Adipocyte (in vitro differentiated cells): ENCODE measurements around the gene PLAC9.
A peak's percentile ranks its signal among the peaks of the same experiment; 100 is the strongest.
"Not testable (repeated sequence)": the region's sequence is repeated elsewhere in the genome, so short reads cannot be mapped to it uniquely, and the experiment has no call there.

ENCODE experiments used
- DNase-seq: peaks from one replicate; pipeline ENCODE4 v3.0.0-alpha.2; 2015; ENCODE audit warnings: low read depth
- H3K27me3 ChIP-seq: replicated peaks from 2 replicates; pipeline ENCODE4 v1.7.0; 2013; ENCODE audit warnings: mild to moderate bottlenecking, low read length, moderate library complexity; ENCODE audit not compliant: control insufficient read depth, insufficient read depth
- H3K36me3 ChIP-seq: 2 replicates; pipeline ENCODE4 v1.7.0; 2013; ENCODE audit warnings: low read length, mild to moderate bottlenecking, moderate library complexity; ENCODE audit not compliant: control insufficient read depth, insufficient read depth, severe bottlenecking
- H3K4me1 ChIP-seq: 2 replicates; pipeline ENCODE4 v1.7.0; 2013; ENCODE audit warnings: mild to moderate bottlenecking, low read length, moderate library complexity; ENCODE audit not compliant: control insufficient read depth, insufficient read depth
- H3K4me3 ChIP-seq: 2 replicates; pipeline ENCODE4 v1.7.0; 2013; ENCODE audit warnings: mild to moderate bottlenecking, low read length, moderate library complexity
- H3K9ac ChIP-seq: 2 replicates; pipeline ENCODE4 v1.7.0; 2013; ENCODE audit warnings: mild to moderate bottlenecking, low read length, moderate library complexity
- H3K9me3 ChIP-seq: 2 replicates; pipeline ENCODE4 v1.7.0; 2013; ENCODE audit warnings: mild to moderate bottlenecking, low read length, moderate library complexity; ENCODE audit not compliant: control insufficient read depth

The PLAC9 gene

DNA sequence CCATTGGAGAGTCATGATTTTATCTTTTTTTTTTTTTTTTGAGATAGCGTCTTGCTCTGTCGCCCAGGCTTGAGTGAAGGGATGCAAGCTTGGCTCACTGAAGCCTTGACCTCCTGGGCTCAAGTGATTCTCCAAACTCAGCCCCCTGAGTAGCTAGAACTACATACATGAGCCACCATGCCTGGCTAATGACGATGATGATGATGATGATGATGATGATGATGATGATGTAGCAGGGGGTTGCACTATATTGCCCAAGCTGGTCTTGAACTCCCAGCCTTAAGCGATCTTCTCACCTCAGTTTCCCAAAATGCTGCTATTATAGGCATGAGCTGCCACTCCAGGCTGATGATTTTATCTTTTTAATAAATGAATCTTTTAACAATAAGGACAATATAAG lies 13.9 kb upstream of the PLAC9 start:
- no peak for DNase-seq
- H3K4me3 ChIP-seq, result no peak overlapping the region
- no peaks in the 10 kb centered on the region for H3K9me3 ChIP-seq
- no peaks in the 10 kb centered on the region for H3K36me3 ChIP-seq
- H3K4me1 ChIP-seq, result peaks cover 18% of the 10 kb centered on the region
- no peaks in the 10 kb centered on the region for H3K27me3 ChIP-seq
- H3K9ac ChIP-seq, result no peak overlapping the region

GRCh38 chr10:80122110-80122710 lies 10.3 kb upstream of the PLAC9 start:
- Histone ChIP-seq H3K36me3 (no peaks in the 10 kb centered on the region), H3K4me3 (peak overlapping the region; percentile 51), H3K27me3 (no peaks in the 10 kb centered on the region), H3K4me1 (peaks cover 18% of the 10 kb centered on the region), H3K9ac (peak overlapping the region; percentile 73), H3K9me3 (no peaks in the 10 kb centered on the region)
- DNase-seq, result no peak

DNA sequence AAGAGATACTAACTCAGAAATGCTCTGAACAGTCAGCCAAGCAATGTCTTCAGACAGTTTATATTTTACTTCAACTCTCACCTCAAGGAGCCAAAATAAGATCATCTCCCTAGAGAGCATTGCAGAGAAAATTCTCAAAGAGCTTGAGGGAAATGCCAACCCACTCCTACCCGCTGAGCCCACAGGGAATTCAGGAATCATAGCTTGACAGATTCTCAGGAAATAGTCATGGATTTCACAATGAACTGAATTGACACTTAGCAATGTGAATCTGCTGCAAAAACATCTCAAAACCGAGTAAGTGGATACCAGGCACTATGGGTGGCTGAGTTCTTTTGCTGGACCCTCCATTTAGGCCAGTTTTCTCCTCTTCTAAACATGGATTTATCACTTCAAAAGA lies 9.8 kb upstream of the PLAC9 start:
- no peaks in the 10 kb centered on the region for H3K27me3 ChIP-seq
- peak; percentile 65 for DNase-seq
- peaks cover 18% of the 10 kb centered on the region for H3K4me1 ChIP-seq

DNA sequence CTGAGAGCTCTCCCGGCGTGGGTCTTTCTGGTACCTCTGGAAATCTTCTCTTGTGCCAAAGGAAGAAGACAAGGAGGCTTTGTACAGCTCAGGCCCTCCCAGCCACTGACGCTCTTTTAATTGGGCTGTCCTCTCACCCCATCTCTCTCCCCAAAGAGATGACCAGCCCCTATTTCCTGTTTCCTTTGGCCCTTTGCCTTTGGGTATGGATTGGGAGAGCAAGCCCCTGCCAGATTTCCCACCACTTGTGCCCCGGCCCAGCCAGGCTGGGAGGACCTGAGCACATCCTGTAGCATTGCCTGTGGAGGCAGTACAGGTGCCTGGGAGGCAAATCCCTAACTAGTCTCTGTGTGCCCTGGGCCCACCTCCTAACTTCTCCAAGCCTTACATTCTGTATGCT lies 5.7 kb upstream of the PLAC9 start:
- no peaks in the 10 kb centered on the region for H3K36me3 ChIP-seq
- H3K4me3 ChIP-seq, result no peak overlapping the region
- DNase-seq, result no peak
- no peaks in the 10 kb centered on the region for H3K27me3 ChIP-seq
- H3K9ac ChIP-seq, result no peak overlapping the region
- no peaks in the 10 kb centered on the region for H3K9me3 ChIP-seq
- peaks cover 20% of the 10 kb centered on the region for H3K4me1 ChIP-seq

More for the DNA sequence above, 9.8 kb upstream of the PLAC9 start:
- H3K9me3 ChIP-seq, result no peaks in the 10 kb centered on the region
- peak overlapping the region; percentile 73 for H3K9ac ChIP-seq
- H3K36me3 ChIP-seq, result no peaks in the 10 kb centered on the region
- H3K4me3 ChIP-seq, result peak overlapping the region; percentile 51

DNA sequence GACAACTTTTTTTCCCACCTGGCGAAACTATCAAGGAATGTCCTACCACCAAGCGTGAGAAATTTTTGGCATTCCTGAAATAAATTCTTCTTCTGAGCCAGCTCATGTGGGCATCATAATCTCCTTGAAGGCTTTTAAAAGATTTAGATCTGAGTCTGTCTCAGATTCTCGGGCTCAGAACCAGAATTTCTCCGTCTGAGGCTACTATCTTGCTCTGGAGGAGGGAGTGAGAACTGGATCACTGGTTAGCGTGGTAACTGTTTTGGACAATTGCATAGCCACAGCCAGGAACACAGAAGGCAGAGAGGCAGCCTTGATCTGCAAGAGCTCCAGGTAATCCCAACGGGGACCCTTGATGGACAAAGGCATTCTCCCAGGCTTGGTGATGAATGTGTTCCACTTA lies 1.0 kb upstream of the PLAC9 start:
- DNase-seq, result no peak

DNA sequence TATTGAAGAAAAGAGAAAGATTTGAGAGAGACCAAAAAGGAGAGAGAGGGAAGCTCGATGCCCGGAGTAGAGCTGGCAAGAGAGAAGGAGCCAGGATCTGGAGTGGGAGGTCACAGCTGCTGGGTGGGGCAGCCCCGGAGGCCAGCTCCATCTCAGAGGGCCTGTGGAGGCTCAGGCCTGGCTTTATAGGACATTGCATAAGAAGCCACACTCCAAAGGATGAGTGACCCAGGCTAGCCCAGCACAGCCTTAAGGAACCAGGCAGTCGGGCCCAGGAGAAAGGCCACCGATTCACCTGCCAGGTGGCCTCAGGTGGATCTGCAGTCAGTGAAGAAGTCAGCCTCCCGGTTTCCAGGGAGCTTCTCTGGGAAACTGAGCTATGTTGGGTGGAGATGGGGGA lies 676 bp downstream of the PLAC9 start:
- H3K4me1 ChIP-seq, result peaks cover 40% of the 10 kb centered on the region
- H3K4me3 ChIP-seq, result peak overlapping the region; percentile 87
- DNase-seq, result peak; percentile 67
- no peaks in the 10 kb centered on the region for H3K9me3 ChIP-seq
- H3K36me3 ChIP-seq, result no peaks in the 10 kb centered on the region
- H3K27me3 ChIP-seq, result no peaks in the 10 kb centered on the region
- H3K9ac ChIP-seq, result peak overlapping the region; percentile 92

More for the DNA sequence above, 1.0 kb upstream of the PLAC9 start:
- peak overlapping the region; percentile 92 for H3K9ac ChIP-seq
- no peaks in the 10 kb centered on the region for H3K9me3 ChIP-seq
- no peaks in the 10 kb centered on the region for H3K27me3 ChIP-seq
- H3K4me1 ChIP-seq, result peaks cover 23% of the 10 kb centered on the region
- H3K4me3 ChIP-seq, result peak overlapping the region; percentile 87
- H3K36me3 ChIP-seq, result no peaks in the 10 kb centered on the region

DNA sequence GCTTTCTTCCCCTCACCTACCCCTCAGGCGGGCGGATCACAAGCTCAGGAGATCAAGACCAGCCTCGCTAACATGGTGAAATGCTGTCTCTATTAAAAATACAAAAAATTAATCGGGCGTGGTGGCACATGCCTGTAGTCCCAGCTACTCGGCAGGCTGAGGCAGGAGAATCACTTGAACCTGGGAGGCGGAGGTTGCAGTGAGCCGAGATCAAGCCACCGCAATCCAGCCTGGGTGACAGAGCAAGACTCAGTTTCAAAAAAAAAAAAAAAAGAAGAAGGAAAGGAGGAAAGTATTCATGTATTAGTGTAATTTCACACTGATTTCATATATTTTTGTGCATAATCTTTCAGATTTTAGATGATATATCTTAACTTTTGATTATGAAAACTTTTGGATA lies 1.2 kb downstream of the PLAC9 start:
- peak overlapping the region; percentile 87 for H3K4me3 ChIP-seq
- H3K4me1 ChIP-seq, result peaks cover 45% of the 10 kb centered on the region
- DNase-seq, H3K27me3 ChIP-seq, H3K9me3 ChIP-seq, H3K36me3 ChIP-seq: not testable (repeated sequence)
- H3K9ac ChIP-seq, result peak overlapping the region; percentile 92

DNA sequence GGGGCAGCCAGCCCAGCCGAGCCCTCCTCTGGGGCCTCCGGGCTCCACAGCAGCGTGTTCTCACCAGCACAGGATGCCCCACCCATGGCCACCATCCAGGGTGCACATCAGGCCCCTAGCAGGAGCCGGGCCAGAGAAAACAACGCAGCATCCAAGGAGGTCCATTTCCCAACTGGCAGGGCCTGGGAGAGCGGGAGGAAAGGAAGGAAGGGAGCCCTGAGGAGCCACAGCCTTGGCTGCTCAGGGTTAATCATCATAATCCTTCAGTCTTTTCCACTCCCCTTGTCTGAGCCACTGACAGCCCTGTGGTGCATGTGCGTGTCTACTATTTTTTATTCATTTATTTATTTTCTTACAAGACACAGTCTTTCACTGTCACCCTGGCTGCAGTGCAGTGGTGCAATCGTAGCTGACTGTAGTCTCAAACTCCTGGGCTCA lies 3.6 kb downstream of the PLAC9 start:
- peaks cover 49% of the 10 kb centered on the region for H3K4me1 ChIP-seq
- H3K27me3 ChIP-seq, result no peaks in the 10 kb centered on the region
- H3K4me3 ChIP-seq, result peak overlapping the region; percentile 63
- peak overlapping the region; percentile 79 for H3K9ac ChIP-seq
- no peaks in the 10 kb centered on the region for H3K9me3 ChIP-seq
- peak; percentile 96 for DNase-seq
- H3K36me3 ChIP-seq, result peaks cover 4% of the 10 kb centered on the region

GRCh38 chr10:80137031-80137862 lies 4.7 kb downstream of the PLAC9 start:
- H3K9ac ChIP-seq, result peak overlapping the region; percentile 81
- peaks cover 39% of the 10 kb centered on the region for H3K4me1 ChIP-seq
- H3K36me3 ChIP-seq, result peaks cover 4% of the 10 kb centered on the region
- H3K9me3 ChIP-seq, result no peaks in the 10 kb centered on the region
- peak overlapping the region; percentile 57 for H3K4me3 ChIP-seq
- peak; percentile 83 for DNase-seq
- H3K27me3 ChIP-seq, result no peaks in the 10 kb centered on the region

- Histone ChIP-seq H3K9me3 (no peaks in the 10 kb centered on the region), H3K4me1 (peaks cover 39% of the 10 kb centered on the region), H3K9ac (peak overlapping the region; percentile 81), H3K36me3 (peaks cover 4% of the 10 kb centered on the region), H3K27me3 (no peaks in the 10 kb centered on the region), H3K4me3 (no peak overlapping the region)
- no peak for DNase-seq
These were observed 5.4 kb downstream of the PLAC9 start for GRCh38 chr10:80137920-80138319.

- Histone ChIP-seq H3K9me3 (no peaks in the 10 kb centered on the region), H3K4me3 (no peak overlapping the region), H3K9ac (no peak overlapping the region), H3K36me3 (peaks cover 4% of the 10 kb centered on the region), H3K27me3 (no peaks in the 10 kb centered on the region), H3K4me1 (peaks cover 36% of the 10 kb centered on the region)
- no peak for DNase-seq
These were observed 6.7 kb downstream of the PLAC9 start for GRCh38 chr10:80139265-80139664.
